RWPE1 (cell line): Measurements from ENCODE around the gene SLC2A4.

Source experiments
- CTCF ChIA-PET: fragments of 350-600 bp; sonication (Branson Sonifier 250); formaldehyde crosslinking; extraction: SDS; loops from one replicate; lab custom pipeline; 2021; lab: Yijun Ruan, JAX
- POLR2A ChIA-PET: fragments of 400-600 bp; formaldehyde crosslinking; extraction: SDS; loops from one replicate; lab custom pipeline; 2020; ENCODE audit warnings: antibody characterized with exemption; ENCODE audit not compliant: low non-redundant PET; lab: Yijun Ruan, JAX
- DNase-seq: peaks from one replicate; pipeline ENCODE4 v3.0.0; 2012; ENCODE audit warnings: low spot score
- H3K27ac ChIP-seq: fragments of 450-650 bp; 2 replicates; pipeline ENCODE4 v1.5.1; 2017
- CTCF ChIP-seq: fragments of 450-650 bp; conservative IDR thresholded peaks from 2 replicates; pipeline ENCODE4 v1.5.1; 2017; ENCODE audit warnings: low read depth, mild to moderate bottlenecking

The SLC2A4 gene

DNA sequence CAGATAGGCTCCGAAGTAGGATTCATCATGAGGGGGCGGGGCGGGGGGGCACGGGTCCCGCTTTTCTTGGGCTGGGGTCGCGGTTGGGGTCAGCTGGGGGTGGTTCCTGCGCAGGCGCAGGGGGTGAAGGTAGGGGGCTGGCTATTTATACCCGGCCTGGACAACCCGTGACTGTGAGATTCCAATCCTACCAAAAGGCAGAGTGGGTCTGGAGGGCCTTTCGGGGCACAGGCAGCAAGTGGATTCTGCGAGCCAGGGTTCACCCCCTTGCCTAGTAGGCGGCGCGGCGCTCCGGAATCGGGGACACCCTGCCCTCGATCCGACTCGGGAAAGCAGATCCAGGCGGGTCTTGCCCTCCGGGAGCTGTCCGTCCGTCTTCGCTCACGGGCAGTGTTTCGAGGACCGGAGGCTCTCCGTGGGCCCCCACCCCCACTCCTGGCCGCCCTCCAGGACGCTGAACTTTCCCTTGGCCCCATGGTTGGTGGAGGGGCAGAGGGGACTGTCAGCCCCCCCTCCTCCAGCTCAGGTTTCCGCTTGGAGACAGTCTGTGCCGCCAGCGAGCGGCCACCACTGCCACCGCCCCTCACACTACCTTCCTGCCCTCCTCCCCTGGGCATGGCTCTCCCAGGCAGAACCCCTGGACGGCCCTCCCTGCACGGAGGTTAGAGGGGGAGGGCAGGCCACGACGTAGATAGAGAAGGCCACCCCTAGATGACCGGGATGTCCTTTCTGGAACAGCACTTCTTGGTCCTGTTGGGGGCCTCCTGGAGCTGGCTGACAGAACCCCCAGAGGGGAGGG, 634 bp downstream of the SLC2A4 start:
- ChIA-PET POLR2A (no interaction called here), CTCF (interaction anchor here (0.9 to 4.4 kb wide), 2 partner anchors 14 to 31 kb away, joined by 5 to 48 read pairs; no protein-coding TSS in a partner anchor)
- peak overlapping the region; percentile 81 for H3K27ac ChIP-seq
- no peak for DNase-seq
- TF ChIP-seq CTCF, result no peak

GRCh38 chr17:7282752-7283321, 1.3 kb downstream of the SLC2A4 start:
- CTCF ChIA-PET, result interaction anchor here (3.5 to 4.4 kb wide), 2 partner anchors 13 to 14 kb away, joined by 22 to 48 read pairs; no protein-coding TSS in a partner anchor
- POLR2A ChIA-PET, result no interaction called here

DNA sequence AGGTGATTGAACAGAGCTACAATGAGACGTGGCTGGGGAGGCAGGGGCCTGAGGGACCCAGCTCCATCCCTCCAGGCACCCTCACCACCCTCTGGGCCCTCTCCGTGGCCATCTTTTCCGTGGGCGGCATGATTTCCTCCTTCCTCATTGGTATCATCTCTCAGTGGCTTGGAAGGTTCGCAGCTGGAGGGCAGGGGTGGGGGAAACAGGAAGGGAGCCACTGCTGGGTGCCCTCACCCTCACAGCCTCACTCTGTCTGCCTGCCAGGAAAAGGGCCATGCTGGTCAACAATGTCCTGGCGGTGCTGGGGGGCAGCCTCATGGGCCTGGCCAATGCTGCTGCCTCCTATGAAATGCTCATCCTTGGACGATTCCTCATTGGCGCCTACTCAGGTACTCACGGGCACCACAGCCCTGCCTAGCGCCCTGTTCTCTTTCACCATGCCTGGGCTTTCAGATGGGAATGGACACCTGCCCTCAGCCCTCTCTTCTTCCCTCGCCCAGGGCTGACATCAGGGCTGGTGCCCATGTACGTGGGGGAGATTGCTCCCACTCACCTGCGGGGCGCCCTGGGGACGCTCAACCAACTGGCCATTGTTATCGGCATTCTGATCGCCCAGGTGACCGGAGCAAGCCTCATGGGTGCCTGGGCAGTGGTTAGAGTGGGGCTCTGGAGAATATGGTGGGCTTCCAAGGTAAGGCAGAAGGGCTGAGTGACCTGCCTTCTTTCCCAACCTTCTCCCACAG, 2.1 kb downstream of the SLC2A4 start:
- POLR2A ChIA-PET, result no interaction called here
- no peak overlapping the region for H3K27ac ChIP-seq
- no peak for DNase-seq
- CTCF ChIA-PET, result interaction anchor here (3.5 kb wide), 1 partner anchor 13 kb away, joined by 22 read pairs; no protein-coding TSS in a partner anchor
- no peak for TF ChIP-seq CTCF

More at GRCh38 chr17:7282752-7283321, 1.3 kb downstream of the SLC2A4 start:
- no peak for TF ChIP-seq CTCF
- no peak for DNase-seq
- H3K27ac ChIP-seq, result no peak overlapping the region

DNA sequence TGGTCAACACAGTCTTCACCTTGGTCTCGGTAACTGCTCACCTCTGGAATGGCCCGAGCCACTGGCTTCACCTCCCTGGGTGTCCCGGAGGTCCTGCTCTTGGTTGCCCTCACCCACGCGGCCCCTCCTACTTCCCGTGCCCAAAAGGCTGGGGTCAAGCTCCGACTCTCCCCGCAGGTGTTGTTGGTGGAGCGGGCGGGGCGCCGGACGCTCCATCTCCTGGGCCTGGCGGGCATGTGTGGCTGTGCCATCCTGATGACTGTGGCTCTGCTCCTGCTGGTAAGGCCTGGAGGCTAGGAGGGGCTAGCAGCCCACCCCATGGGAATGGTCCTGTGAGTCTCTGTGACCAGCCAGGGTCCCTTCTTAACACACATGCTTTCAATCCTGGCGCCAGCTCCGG, 3.4 kb downstream of the SLC2A4 start:
- POLR2A ChIA-PET, result no interaction called here
- no peak for TF ChIP-seq CTCF
- CTCF ChIA-PET, result interaction anchor here (0.6 to 3.5 kb wide), 4 partner anchors 12 to 152 kb away, joined by 3 to 22 read pairs (median 4); no protein-coding TSS in a partner anchor

GRCh38 chr17:7285679-7286078, 4.2 kb downstream of the SLC2A4 start:
- CTCF ChIA-PET, result interaction anchor here (0.8 to 3.5 kb wide), 2 partner anchors 11 to 240 kb away, joined by 3 to 22 read pairs; no protein-coding TSS in a partner anchor
- POLR2A ChIA-PET, result no interaction called here
- no peak for TF ChIP-seq CTCF

More for the DNA sequence above, 3.4 kb downstream of the SLC2A4 start:
- DNase-seq, result no peak
- no peak overlapping the region for H3K27ac ChIP-seq

More at GRCh38 chr17:7285679-7286078, 4.2 kb downstream of the SLC2A4 start:
- DNase-seq, result no peak
- H3K27ac ChIP-seq, result no peak overlapping the region
